Stimulated activated CD4-positive, alpha-beta T cell treated with anti-CD3 and anti-CD28 coated beads, Interleukin-1b, Interleukin-23, amount 100 ng/mL, for 48 hours (primary cell): ENCODE results near the gene PER1.

Experiments used
- DNase-seq: peaks from one replicate; pipeline ENCODE4 v3.0.0-alpha.2; 2020

PER1 gene

GRCh38 chr17:8151120-8151640 is 1.0 kb downstream of the PER1 start:
- DNase-seq, result peak; percentile 83

- DNase-seq, result no peak
Measured at GRCh38 chr17:8150194-8151119, 1.7 kb downstream of the PER1 start.

GRCh38 chr17:8149419-8150193 is 2.6 kb downstream of the PER1 start:
- DNase-seq, result no peak

GRCh38 chr17:8148560-8148959 is 3.6 kb downstream of the PER1 start:
- DNase-seq, result no peak

- no peak for DNase-seq
Measured at GRCh38 chr17:8147805-8148404, 4.3 kb downstream of the PER1 start.

GRCh38 chr17:8147141-8147804 is 4.9 kb downstream of the PER1 start:
- DNase-seq, result no peak

DNA sequence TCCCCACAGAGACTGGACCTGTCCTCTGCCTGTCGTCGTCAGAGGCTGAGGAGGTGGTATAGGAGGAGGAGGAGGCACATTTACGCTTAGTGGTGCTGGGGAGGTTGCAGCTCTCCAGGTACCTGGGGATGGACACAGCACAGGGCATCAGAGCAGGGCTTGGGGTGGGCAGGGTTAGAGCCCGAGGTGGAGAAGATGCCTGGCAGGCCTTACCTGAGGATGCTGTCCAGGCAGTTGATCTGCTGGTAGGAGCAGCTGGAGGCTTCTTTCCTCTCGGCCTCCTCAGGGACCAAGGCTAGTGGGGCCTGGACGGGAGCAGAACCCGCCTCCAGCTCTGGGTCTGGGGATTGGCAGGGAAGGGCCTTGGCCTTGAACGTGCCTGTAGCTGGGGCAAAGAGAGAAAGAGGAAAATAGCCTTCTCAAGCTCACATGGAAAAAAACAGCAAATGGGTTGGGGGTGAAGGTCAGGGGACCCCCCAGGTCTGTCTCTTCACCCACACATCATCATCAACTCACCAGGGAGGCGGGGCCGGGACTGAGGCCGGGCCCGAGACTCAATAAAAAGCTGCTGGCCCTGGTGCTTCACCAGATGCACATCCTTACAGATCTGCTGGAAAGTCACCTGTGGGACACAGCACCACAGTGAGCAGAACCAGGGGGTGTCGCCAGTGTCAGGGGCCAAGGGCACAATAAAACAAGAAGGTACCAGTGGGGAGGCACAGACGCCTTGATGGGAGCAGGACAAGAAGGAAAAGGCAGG is 5.6 kb downstream of the PER1 start:
- no peak for DNase-seq

- DNase-seq, result no peak
Measured at GRCh38 chr17:8145811-8146210, 6.4 kb downstream of the PER1 start.

- no peak for DNase-seq
Measured at GRCh38 chr17:8144401-8145231, 7.6 kb downstream of the PER1 start.

DNA sequence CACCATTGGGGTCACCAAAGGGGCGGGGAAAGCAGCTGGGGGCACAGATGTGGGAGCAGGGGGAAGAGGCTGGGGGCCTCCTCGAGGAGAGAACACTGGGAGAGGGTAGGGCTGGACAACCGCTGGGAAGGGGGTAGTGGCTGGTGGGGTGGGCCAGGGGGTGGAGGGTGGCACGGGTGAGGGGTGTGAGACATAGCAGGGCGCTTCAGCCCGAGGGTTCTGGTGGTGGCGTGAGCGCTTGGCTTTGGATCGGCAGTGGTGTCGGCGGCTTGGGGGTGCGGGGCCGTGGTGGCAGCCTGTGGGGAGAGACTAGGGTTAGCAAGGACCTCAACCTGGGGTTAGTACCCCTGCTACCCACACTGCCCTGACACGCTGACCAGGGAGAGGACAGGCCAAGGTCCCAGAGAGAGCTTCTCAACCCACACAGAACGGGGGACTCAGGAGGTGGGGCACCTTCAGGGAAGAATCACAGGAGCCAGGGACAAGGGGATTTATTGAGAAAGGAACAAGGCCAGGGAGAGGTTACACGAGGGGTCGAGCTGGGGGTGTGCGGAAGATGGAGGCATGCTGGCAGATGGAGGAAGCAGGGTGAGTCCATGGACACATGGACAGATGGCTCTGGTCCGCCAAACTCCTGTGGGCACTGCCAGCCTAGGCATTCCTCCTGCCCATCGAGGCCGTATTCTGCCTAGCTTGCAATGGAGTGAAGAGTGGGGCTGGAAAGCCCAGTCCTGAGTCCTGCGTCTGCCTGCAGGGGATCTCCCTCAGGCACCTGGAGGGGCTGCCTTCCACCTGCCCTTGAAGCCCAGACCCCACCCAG is 8.4 kb downstream of the PER1 start:
- no peak for DNase-seq

GRCh38 chr17:8142887-8143580 is 9.2 kb downstream of the PER1 start:
- no peak for DNase-seq

- DNase-seq, result no peak
Measured at GRCh38 chr17:8142158-8142886, 9.9 kb downstream of the PER1 start.

DNA sequence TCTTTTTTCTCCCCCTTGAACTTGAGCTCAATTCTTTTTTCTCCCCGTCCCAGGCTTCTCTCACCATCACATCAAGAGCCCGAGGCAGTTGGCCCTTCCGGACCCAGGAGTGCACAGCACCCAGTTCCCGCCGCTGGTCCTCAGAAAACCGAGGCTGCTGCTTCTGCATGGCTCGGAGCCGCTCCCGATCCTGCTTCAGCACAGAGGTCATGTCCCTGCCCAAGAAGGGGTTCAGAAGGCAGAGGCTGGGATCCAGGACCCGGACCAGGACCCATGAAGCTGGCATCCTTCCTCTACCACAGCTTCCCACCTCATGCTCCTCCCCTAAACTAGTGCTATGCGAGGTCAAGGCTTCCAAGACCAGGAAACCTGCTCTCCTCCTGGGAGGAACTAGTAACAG is 10.5 kb downstream of the PER1 start:
- no peak for DNase-seq

GRCh38 chr17:8141045-8141444 is 11.2 kb downstream of the PER1 start:
- no peak for DNase-seq

- no peak for DNase-seq
Measured at GRCh38 chr17:8140065-8141029, 11.9 kb downstream of the PER1 start.

DNA sequence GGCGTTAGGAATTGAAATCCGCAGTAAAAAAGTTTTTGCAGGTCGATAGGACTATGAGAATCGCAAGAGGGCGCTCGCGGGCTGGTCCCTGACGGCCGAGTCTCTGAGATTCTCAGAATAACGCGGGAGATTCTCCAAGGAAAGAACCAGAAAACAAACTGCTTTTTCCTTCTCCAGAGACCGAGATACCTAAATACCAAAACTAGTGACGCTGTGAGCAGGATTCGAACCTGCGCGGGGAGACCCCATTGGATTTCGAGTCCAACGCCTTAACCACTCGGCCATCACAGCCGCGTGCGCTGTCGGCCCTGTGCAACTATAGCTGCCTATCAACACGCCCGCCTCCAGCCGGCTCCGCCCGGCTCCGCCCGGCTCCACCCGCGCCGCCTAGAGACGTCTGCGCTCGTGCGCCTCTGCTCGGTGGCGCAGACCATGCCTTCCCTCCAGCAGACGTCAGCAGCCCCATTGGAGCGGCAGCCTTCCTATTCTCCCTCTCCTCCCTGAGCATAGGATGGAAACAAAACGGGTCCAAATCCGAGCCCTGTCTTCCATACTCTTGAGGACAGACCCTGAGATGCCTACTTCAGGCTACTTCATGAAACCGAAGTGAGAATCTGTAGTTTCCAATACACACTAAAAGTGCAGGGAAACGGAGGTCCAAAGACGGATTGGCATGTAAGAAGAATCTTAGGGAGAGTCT is 13.4 kb downstream of the PER1 start:
- DNase-seq, result peak; percentile 98

DNA sequence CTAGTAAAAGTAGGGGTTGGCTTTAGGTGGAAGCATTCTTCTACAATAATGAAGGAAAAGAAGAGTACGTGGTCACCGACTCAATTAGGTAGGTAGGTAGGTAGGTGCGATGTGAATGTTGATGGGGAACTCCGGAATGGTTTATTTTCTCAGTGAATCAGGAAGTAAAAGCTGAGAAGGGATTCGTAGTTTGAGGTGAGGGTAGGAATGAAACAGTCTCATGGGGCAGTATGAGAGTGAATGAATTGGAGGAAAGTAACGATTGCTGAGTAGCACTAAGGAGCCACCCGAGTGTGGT is 13.9 kb downstream of the PER1 start:
- DNase-seq, result no peak
